Ishikawa (cell line): Measurements from ENCODE around the gene FRMD4B.

Experiments used
- CEBPB ChIP-seq: IDR thresholded peaks from 2 replicates; pipeline ENCODE4 v1.6.1; 2012
- CREB1 ChIP-seq: IDR thresholded peaks from 2 replicates; pipeline ENCODE4 v1.6.1; 2012; ENCODE audit warnings: low read depth
- EGR1 ChIP-seq: IDR thresholded peaks from 2 replicates; pipeline ENCODE4 v1.6.1; 2012
- EP300 ChIP-seq: IDR thresholded peaks from 2 replicates; pipeline ENCODE4 v1.6.1; 2012; ENCODE audit warnings: borderline replicate concordance
- FOXM1 ChIP-seq: IDR thresholded peaks from 2 replicates; pipeline ENCODE4 v1.6.1; 2012; ENCODE audit warnings: low read depth, borderline replicate concordance
- MAX ChIP-seq: IDR thresholded peaks from 2 replicates; pipeline ENCODE4 v1.6.1; 2012
- NFIC ChIP-seq: IDR thresholded peaks from 2 replicates; pipeline ENCODE4 v1.6.1; 2012
- RAD21 ChIP-seq: IDR thresholded peaks from 2 replicates; pipeline ENCODE4 v1.6.1; 2012; ENCODE audit warnings: low read depth
- TAF1 ChIP-seq: IDR thresholded peaks from 2 replicates; pipeline ENCODE4 v1.6.1; 2012; ENCODE audit warnings: low read depth, mild to moderate bottlenecking
- TCF12 ChIP-seq: IDR thresholded peaks from 2 replicates; pipeline ENCODE4 v1.6.1; 2012; ENCODE audit warnings: low read depth
- TEAD4 ChIP-seq: IDR thresholded peaks from 2 replicates; pipeline ENCODE4 v1.6.1; 2012
- YY1 ChIP-seq: IDR thresholded peaks from 2 replicates; pipeline ENCODE4 v1.6.1; 2012; ENCODE audit warnings: low read depth
- ZBTB7A ChIP-seq: IDR thresholded peaks from 2 replicates; pipeline ENCODE4 v1.6.1; 2012; ENCODE audit warnings: low read depth
- TF ChIP-seq, protein P1 (sequence below): IDR thresholded peaks from 2 replicates; pipeline ENCODE4 v1.6.1; 2012; ENCODE audit warnings: low read depth, mild to moderate bottlenecking
- TF ChIP-seq, protein P2 (sequence below): IDR thresholded peaks from 2 replicates; pipeline ENCODE4 v1.6.1; 2012

The FRMD4B gene

GRCh38 chr3:69181592-69182211 is 204.2 kb downstream of the FRMD4B start:
- TF ChIP-seq EGR1 (no peak), TCF12 (no peak), FOXM1 (no peak), ZBTB7A (no peak), CEBPB (peak; percentile 80), TEAD4 (peak; percentile 34; the same call in 1 of the 2 replicates), TAF1 (no peak), EP300 (no peak), NFIC (0 out of 2 replicates have a peak, but pooled peaks have one; percentile 7), MAX (no peak), CREB1 (no peak), RAD21 (no peak), YY1 (no peak)
- TF ChIP-seq, protein P1, sequence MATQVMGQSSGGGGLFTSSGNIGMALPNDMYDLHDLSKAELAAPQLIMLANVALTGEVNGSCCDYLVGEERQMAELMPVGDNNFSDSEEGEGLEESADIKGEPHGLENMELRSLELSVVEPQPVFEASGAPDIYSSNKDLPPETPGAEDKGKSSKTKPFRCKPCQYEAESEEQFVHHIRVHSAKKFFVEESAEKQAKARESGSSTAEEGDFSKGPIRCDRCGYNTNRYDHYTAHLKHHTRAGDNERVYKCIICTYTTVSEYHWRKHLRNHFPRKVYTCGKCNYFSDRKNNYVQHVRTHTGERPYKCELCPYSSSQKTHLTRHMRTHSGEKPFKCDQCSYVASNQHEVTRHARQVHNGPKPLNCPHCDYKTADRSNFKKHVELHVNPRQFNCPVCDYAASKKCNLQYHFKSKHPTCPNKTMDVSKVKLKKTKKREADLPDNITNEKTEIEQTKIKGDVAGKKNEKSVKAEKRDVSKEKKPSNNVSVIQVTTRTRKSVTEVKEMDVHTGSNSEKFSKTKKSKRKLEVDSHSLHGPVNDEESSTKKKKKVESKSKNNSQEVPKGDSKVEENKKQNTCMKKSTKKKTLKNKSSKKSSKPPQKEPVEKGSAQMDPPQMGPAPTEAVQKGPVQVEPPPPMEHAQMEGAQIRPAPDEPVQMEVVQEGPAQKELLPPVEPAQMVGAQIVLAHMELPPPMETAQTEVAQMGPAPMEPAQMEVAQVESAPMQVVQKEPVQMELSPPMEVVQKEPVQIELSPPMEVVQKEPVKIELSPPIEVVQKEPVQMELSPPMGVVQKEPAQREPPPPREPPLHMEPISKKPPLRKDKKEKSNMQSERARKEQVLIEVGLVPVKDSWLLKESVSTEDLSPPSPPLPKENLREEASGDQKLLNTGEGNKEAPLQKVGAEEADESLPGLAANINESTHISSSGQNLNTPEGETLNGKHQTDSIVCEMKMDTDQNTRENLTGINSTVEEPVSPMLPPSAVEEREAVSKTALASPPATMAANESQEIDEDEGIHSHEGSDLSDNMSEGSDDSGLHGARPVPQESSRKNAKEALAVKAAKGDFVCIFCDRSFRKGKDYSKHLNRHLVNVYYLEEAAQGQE, result no peak
- TF ChIP-seq, protein P2, sequence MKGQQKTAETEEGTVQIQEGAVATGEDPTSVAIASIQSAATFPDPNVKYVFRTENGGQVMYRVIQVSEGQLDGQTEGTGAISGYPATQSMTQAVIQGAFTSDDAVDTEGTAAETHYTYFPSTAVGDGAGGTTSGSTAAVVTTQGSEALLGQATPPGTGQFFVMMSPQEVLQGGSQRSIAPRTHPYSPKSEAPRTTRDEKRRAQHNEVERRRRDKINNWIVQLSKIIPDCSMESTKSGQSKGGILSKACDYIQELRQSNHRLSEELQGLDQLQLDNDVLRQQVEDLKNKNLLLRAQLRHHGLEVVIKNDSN, result no peak

GRCh38 chr3:69180869-69181591 is 204.9 kb downstream of the FRMD4B start:
- TF ChIP-seq FOXM1 (no peak), YY1 (no peak), EP300 (no peak), EGR1 (no peak), TEAD4 (no peak), RAD21 (no peak), TCF12 (no peak)
- TF ChIP-seq, protein P2, result no peak

DNA sequence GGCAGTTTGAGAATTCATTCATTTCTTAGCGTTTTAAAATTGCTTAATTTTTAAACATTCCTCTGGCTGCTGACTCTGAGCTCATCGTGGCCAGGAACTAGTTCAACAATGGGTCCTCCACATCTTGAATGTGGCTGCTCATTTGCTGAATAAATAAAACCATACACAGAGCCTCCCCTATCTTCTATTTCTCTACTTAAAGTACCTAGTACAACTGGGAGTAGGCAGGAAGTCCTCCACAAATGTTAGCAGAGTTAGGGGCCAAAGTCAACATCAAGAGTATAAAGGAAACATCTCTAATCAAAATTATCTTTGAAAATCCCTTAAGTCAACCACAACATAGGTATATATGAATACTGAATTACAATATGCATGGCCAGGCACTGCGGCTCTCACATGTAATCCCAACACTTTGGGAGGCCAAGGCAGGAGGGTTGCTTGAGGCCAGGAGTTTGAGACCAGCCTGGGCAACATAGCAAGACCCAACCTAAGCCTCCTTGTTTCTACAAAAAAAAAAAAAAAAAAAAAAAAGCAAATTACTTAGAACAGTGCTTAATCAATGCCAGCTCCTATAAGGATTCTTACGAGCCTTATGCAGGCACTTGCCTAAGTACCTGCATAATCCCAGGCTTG is 206.0 kb downstream of the FRMD4B start:
- TF ChIP-seq NFIC, result no peak
- no peak for TF ChIP-seq EP300
- TF ChIP-seq EGR1, result no peak
- TF ChIP-seq TAF1, result no peak
- TF ChIP-seq ZBTB7A, result no peak
- TF ChIP-seq TCF12, result no peak
- TF ChIP-seq YY1, result no peak
- no peak for TF ChIP-seq CEBPB
- no peak for TF ChIP-seq FOXM1
- TF ChIP-seq, protein P2, result no peak
- no peak for TF ChIP-seq TEAD4
- TF ChIP-seq CREB1, result no peak
- TF ChIP-seq MAX, result no peak
- TF ChIP-seq, protein P1, result no peak
- no peak for TF ChIP-seq RAD21

DNA sequence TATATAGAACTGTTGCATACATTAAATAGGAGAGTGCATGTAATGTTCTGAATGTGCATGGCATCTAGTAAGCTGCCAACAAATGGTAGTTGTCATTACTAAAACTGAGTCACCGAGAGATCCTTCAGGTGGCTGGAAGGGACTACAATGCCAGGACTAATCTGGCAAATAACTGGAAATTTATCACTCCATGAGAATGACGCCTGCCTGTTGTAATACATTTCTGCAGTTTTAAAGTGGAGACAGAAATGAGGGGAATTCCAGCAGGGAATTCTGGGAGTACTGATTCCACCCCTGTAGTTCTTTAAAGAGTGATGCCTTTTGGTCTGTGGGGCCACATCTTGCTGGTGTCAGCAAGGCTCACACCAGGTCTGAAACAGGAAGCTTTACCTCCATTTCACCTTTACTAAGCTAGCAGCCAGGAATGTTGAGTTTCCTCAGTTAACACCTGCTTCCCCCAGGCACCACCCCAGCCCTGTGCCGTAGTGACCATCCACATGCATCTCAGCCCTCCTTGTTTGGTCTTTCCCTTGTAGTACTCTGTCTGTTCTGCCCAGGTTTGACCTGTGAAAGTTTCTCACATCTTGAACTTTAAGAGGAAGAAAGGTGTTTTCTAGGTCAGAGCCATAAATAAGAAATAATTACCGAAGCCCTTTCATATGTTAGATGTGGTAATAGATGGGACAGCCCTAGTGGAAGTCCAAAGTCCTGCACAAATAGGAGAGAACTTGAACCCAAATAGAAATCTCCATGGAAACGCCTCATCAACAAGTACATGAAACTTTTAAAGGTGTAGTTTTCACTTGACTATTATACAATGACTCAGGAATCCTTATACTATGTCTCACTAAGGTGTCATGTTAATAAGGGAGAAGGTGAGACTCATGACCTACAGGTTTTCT is 206.8 kb downstream of the FRMD4B start:
- TF ChIP-seq NFIC (no peak), CREB1 (no peak), TAF1 (no peak), ZBTB7A (no peak), TCF12 (no peak), EP300 (no peak), CEBPB (no peak), MAX (no peak), TEAD4 (no peak), FOXM1 (no peak), RAD21 (no peak)
